GM21825 (cell line): Measurements from ENCODE around the gene ANKRD2.

ENCODE experiments used
- ATAC-seq: cut with Tn5 transposase; IDR thresholded peaks from one replicate; pipeline ENCODE4 v1.9.1; 2021; ENCODE audit warnings: mild to moderate bottlenecking, moderate library complexity; ENCODE audit not compliant: unreplicated experiment

The ANKRD2 gene

DNA sequence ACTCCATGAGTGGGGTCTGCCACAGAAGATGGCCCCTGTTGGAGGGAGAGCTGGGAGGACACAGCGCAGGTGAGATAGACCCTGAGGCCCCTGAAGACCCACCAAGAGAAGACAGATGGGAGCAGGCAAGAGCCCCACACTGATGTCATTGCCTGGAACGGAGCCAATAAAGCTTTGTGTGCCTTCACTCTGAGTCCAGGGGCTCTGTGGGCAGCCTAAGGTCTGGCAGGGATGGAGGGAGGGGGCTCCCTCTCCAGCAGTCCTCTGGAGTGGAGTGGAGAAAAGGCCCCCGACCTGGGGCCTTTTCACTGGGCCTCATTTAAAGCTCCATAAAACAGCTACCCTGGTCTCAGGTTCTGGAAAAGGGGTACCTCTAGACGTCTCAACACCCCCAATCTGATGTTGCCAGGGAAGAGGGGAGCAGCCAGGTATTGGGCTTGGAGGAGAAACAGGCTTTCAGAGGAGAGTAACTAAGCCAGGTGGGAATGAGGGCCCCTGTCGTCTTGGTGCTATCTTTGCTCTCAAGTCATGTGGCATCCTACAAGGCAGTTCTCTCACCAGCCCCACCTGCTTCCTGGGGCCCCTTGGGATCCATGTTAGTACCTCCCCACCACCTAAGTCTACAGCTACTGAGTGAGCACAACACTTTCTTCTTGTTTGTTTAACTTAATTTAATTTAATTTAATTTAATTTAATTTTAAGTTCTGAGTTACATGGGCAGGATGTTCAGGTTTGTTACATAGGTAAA, 18.3 kb downstream of the ANKRD2 start:
- ATAC-seq = no peak

DNA sequence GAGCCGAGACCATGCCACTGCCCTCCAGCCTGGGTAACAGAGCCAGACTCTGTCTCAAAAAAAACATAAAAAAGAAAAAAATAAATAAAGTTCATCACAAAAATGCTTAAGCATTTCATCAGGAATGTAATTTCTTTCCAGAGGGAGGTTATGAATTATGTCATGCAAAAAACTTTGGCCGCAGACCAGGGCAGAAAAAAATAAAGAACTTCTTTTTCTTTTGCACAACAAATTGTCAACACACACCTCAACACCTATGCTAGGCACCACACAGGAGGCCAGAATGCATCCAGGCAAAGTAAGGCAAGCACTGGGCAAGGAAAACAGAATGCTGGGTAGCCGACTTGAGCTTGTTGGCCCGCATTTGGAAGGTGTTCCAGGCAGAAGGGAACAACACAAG, 20.8 kb downstream of the ANKRD2 start:
- no peak for ATAC-seq

DNA sequence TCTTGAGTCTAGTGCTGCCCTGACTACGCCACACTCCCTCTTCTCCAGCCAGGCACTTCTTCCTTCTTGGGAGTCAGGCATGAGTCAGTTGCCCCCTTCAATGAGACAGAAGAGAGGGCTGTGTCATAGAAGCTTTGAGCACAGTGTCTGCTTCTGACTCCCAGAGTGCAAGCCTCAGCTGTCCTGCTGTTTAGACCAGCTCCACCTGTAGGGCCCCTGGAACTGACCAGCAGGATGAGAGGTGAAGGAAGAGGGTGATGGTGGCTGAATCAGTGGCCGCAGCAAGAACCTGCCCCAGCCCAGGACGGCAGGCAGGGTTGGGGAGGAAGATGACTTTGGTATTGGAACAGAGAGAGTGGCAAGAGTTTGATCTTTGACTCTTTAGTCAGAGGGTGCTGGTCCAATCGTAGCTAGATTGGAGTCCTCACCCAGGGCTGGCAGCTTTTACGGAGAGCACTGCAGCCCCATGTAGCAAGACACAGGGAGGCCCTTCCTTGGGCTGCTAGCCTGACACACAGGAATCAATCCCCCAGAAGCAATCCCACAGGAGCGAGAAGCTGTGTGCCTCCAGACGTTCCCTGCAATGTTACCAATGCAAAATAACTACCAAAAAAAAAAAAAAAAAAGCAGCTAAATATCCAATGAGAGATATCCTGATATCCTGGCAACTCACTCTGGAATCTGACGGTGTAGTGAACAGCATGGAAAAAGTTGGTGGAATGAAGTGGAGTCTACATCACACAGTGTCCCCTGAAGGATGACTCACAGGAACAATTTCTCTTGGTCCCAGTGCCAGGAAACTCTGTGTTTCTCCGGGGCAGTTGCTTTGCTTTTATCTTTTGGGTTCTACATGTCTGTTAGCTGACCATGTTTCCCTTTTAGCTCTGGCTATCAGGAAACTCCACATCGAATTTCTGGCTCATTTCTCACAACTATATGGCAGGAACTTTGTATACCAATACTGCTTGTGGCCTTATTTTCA, 23.8 kb downstream of the ANKRD2 start:
- no peak for ATAC-seq

DNA sequence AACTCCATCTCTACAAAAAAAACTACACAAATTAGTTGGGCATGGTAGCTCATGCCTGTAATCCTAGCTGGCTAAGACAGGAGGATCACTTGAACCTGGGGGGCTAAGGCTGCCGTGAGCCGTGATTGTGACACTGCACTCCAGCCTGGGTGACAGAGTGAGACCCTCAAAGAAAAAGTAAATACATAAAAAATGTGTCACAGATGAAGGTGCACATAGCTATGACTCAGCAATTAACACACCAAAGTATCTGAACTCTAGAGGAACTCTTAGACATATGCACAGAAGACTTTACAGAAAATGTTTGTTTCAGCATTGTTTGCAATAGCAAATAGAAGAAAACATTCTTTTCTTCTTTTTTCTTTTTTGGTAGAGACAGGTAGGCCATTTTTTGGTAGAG, 25.2 kb downstream of the ANKRD2 start:
- ATAC-seq = no peak

DNA sequence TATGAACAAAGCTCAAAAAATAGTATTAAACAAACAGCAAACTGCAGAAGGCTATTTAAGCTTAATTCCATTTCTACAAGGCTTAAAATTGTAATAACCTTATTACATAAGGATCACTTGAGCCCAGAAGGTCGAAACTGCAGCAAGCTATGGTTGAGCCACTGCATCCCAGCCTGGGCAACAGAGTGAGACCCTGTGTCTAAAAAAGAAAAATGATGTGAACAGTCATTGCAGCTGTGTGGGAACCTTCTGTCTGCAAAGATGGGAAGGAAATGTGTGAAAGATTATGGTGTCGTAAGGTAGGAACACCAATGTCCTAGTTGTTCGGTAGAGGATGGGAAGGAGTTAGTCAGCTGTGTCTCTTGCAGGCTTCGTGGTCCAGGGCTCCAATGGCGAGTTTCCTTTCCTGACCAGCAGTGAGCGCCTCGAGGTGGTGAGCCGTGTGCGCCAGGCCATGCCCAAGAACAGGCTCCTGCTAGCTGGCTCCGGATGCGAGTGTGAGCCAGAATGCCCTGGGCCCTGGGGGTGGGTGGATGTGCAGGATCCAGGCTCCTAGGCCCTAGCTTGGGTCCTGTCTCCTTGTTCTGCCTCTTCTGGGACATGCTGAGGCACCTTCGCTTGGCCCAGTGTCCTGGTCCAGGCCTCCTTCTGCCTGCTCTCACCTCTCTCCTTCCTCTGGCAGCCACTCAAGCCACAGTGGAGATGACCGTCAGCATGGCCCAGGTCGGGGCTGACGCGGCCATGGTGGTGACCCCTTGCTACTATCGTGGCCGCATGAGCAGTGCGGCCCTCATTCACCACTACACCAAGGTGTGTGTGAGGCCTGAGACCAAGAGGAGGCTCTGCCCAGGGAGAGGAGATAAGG, 26.1 kb downstream of the ANKRD2 start:
- ATAC-seq = no peak

- no peak for ATAC-seq
Observed at GRCh38 chr10:97599272-97599619, 26.7 kb downstream of the ANKRD2 start.

DNA sequence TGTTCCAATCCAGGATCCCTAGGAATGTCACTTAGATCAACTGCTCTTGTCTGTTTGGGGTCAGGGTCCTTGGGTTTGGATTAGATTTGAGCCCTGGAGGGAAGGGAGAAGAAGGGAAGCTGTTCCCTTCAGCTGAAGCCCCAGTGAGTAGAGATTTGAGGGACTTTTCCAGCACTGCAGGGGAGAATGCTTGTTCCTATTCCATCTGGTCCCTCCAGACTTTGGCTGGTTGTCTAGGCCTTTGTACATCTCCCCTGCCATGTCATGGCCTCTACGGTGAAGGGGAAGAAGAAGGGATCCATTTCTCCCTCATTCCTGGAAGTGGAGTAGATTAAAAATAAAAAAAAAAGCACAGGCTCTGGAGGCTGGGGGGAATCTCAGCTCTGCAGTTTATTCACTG, 28.0 kb downstream of the ANKRD2 start:
- ATAC-seq = no peak

- ATAC-seq = no peak
Observed at GRCh38 chr10:97601268-97602215, 29.0 kb downstream of the ANKRD2 start.

- ATAC-seq = no peak
Observed at GRCh38 chr10:97607095-97607636, 34.6 kb downstream of the ANKRD2 start.

- ATAC-seq = no peak
Observed at GRCh38 chr10:97608991-97609561, 36.5 kb downstream of the ANKRD2 start.

DNA sequence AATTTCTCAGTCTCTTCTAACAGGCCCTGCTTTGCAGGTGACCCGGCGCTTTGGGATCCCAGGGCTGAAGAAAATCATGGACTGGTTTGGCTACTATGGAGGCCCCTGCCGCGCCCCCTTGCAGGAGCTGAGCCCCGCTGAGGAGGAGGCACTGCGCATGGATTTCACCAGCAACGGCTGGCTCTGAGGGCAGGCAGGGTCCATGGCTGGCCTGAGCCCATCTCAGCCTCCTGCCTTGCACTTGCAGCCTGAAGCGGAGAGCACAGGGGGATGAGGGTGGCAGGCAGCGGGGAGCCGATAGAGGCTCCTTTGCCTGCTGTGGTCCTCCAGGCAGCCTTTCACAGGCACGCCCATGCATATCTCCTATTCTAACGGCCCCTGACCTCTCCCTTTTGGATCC, 38.9 kb downstream of the ANKRD2 start:
- ATAC-seq = no peak

DNA sequence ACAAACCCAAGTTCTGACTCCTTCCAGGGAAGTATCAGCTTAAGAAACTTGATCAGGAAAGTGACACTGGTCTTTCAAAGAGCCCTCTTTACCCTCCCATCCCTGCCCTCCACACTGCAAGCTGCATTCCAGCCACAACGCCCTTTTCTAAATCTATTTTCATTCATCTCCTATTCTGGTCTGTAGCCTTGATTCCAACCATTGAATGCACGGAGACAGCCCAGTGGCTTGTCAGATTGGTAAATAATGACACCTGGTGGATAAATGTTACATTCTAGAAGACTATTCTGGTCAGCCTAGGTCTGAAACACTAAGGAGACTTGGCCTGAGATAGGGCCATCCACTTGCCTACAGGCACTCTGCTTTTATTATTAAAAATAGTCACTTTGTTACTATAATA, 39.8 kb downstream of the ANKRD2 start:
- ATAC-seq = no peak

DNA sequence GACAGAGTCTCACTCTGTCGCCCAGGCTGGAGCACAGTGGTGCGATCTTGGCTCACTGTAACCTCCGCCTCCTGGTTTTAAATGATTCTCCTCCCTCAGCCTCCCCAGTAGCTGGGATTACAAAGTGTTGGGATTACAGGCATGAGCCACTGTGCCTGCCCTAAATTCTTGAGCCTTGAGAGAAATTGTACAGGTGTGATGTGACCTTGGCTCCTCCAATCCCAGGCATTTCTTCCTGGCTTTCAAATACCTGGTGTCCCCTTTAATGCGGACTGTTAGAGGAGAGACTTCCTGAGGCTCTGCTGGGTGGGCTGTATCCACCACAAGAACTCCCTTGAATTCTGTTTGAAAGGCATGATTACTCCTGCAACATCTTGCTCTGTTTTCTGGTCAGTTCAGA, 45.7 kb downstream of the ANKRD2 start:
- ATAC-seq = no peak

GRCh38 chr10:97618733-97619132, 46.2 kb downstream of the ANKRD2 start:
- no peak for ATAC-seq

GRCh38 chr10:97623277-97623676, 50.7 kb downstream of the ANKRD2 start:
- ATAC-seq = no peak

DNA sequence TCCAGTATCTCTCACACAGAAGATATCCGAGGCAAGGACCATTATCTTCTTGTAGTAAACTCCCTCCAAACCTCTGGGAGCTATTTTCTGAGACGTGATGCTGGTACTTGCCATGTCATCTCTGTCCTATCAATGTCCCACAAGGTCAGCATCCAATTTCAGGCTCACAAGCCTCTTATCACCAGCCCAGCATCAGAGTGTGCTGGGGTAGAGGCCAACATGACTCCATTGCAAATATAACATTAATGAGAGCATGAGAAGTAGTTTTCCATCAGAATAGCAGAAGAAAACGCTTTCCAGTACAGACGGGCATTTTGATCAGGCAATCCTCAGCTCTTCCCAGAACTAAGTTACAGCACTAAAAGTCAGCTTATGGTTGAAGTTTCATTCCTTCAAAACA, 55.2 kb downstream of the ANKRD2 start:
- ATAC-seq = no peak

- no peak for ATAC-seq
Observed at GRCh38 chr10:97628228-97628627, 55.6 kb downstream of the ANKRD2 start.

GRCh38 chr10:97629289-97629688, 56.7 kb downstream of the ANKRD2 start:
- ATAC-seq = no peak

- ATAC-seq = no peak
Observed at GRCh38 chr10:97631098-97631497, 58.5 kb downstream of the ANKRD2 start.
